ENCODE data around the gene GRID1.

DNA sequence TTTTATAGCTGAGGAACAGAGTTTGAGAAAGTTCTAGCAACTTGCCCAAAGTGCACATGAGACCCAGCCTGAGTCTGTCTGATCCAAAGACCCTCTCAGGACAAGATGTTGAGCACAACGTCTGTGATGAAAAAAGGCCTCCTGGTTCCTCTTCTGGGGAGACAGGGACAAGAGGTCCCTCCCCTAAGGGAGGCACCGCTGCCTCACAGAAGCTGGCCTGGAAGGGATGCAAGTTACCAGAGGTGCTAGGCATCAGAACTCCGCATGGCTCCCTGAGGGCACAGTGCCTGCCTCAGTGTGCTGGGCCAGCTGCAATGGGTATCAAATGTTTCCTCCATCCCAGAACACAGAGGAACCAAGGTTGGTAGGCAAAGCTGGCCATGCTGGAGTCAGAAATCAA, 302.4 kb downstream of the GRID1 start:
- TF ChIP-seq EZH2 (IDR thresholded peaks at IDR 0.05), result no peak
- TF ChIP-seq POLR2AphosphoS5 (IDR thresholded peaks at IDR 0.05; ENCODE audit: borderline replicate concordance, low read depth, low read length), result no peak
